Endothelial cell of umbilical vein (primary cell): Measurements from ENCODE around the gene HMCES. TPM values are rescaled to one million over a fixed set of nuclear protein-coding genes. Genes with fewer than 3 reads are reported as not detected.

Experiments used
- BruUV-seq: library from RNA; stranded (reverse); fragments of 400-500 nt; replicated peaks from 2 replicates; lab custom pipeline; 2021; lab: Mats Ljungman, UMichigan
- CTCF ChIA-PET: fragments of 300-600, 350-600 bp; sonication (Branson Sonifier 250); formaldehyde crosslinking; loops from one replicate; lab custom pipeline; 2021; ENCODE audit warnings: antibody characterized with exemption, inconsistent platforms; lab: Charles Lee
- POLR2A ChIA-PET: fragments of 300-600, 350-600 bp; sonication (Branson Sonifier 250); formaldehyde crosslinking; loops from one replicate; lab custom pipeline; 2021; ENCODE audit warnings: antibody characterized with exemption, inconsistent platforms; lab: Charles Lee
- DNase-seq: peaks from one replicate; pipeline ENCODE4 v3.0.0-alpha.2; 2011; ENCODE audit warnings: low read depth, low spot score
- FAIRE-seq: peaks from 2 replicates; lab custom pipeline; 2011; peaks lifted over from hg19 to GRCh38; lab: Jason Lieb, UNC
- H2AFZ ChIP-seq: 2 replicates; pipeline ENCODE4 v1.6.0; 2012; ENCODE audit warnings: low read depth, low read length, control low read depth, inconsistent platforms
- H3K27ac ChIP-seq: 2 replicates; pipeline ENCODE4 v1.5.1; 2011; ENCODE audit warnings: low read depth, mild to moderate bottlenecking, control low read depth, low read length, moderate library complexity; ENCODE audit not compliant: insufficient read depth
- H3K27me3 ChIP-seq, 2 experiments: 2 replicates each; pipeline versions ENCODE4 v1.6.0 to v1.6.1; 2011; ENCODE audit warnings: low read length in 2 of 2, mixed read lengths in 1 of 2; ENCODE audit not compliant: control insufficient read depth in 2 of 2, insufficient read depth in 2 of 2
- H3K36me3 ChIP-seq, 2 experiments: 2 replicates in 1 of 2; 3 replicates in 1 of 2; pipeline ENCODE4 v1.5.1; 2011; ENCODE audit warnings: low read length in 2 of 2, mild to moderate bottlenecking in 1 of 2, moderate library complexity in 1 of 2; ENCODE audit not compliant: control insufficient read depth in 2 of 2, insufficient read depth in 2 of 2; ENCODE audit errors: extremely low read depth in 1 of 2
- H3K4me1 ChIP-seq: 3 replicates; pipeline ENCODE4 v1.5.1; 2011; ENCODE audit warnings: mild to moderate bottlenecking, low read length; ENCODE audit not compliant: control insufficient read depth, insufficient read depth; ENCODE audit errors: extremely low read depth
- H3K4me2 ChIP-seq: 2 replicates; pipeline ENCODE4 v1.6.1; 2011; ENCODE audit warnings: low read length, control low read depth, mixed read lengths; ENCODE audit not compliant: insufficient read depth
- H3K4me3 ChIP-seq, 3 experiments: fragments of 200-600 bp in 1 of 3; sonication (generic), shearing (Covaris generic) in 1 of 3; replicated peaks in 1 of 3; 2 replicates each; pipeline ENCODE4 v1.5.1; 2011 to 2016; ENCODE audit warnings: control low read depth in 3 of 3, low read length in 3 of 3, mild to moderate bottlenecking in 2 of 3, inconsistent platforms in 1 of 3, low read depth in 1 of 3, moderate library complexity in 1 of 3; ENCODE audit not compliant: insufficient read depth in 1 of 3
- H3K79me2 ChIP-seq: 2 replicates; pipeline ENCODE4 v1.6.0; 2012; ENCODE audit warnings: low read length, inconsistent platforms; ENCODE audit not compliant: control insufficient read depth, insufficient read depth
- H3K9ac ChIP-seq: replicated peaks from 2 replicates; pipeline ENCODE3; 2011; ENCODE audit warnings: low read length, control low read depth; ENCODE audit not compliant: insufficient read depth; ENCODE audit errors: extremely low read depth
- H3K9me1 ChIP-seq: replicated peaks from 3 replicates; pipeline ENCODE4 v1.6.0; 2011; ENCODE audit warnings: mild to moderate bottlenecking, low read length; ENCODE audit not compliant: control insufficient read depth, insufficient read depth; ENCODE audit errors: extremely low read depth
- H3K9me3 ChIP-seq: replicated peaks from 2 replicates; pipeline ENCODE4 v1.5.1; 2012; ENCODE audit warnings: low read length, inconsistent platforms; ENCODE audit not compliant: control insufficient read depth, insufficient read depth
- H4K20me1 ChIP-seq: replicated peaks from 2 replicates; pipeline ENCODE3; 2011; ENCODE audit warnings: mild to moderate bottlenecking, low read length; ENCODE audit not compliant: control insufficient read depth, insufficient read depth; ENCODE audit errors: extremely low read depth
- EZH2 ChIP-seq: IDR thresholded peaks from 2 replicates; pipeline ENCODE4 v1.6.1; 2012; ENCODE audit warnings: borderline replicate concordance, low read depth, mild to moderate bottlenecking, moderate library complexity, low read length, inconsistent platforms; ENCODE audit not compliant: severe bottlenecking
- FOS ChIP-seq: IDR thresholded peaks from 2 replicates; pipeline ENCODE4 v1.6.1; 2011; ENCODE audit warnings: mild to moderate bottlenecking, low read length, moderate library complexity, borderline replicate concordance; ENCODE audit not compliant: insufficient read depth
- GATA2 ChIP-seq: IDR thresholded peaks from 2 replicates; pipeline ENCODE4 v1.7.0; 2011; ENCODE audit warnings: low read depth, mild to moderate bottlenecking, moderate library complexity, mixed read lengths, low read length; ENCODE audit not compliant: insufficient read length, insufficient read depth
- JUN ChIP-seq: IDR thresholded peaks from 2 replicates; pipeline ENCODE4 v1.6.1; 2011; ENCODE audit warnings: borderline replicate concordance, low read depth; ENCODE audit not compliant: insufficient read length, insufficient read depth
- MAX ChIP-seq: IDR thresholded peaks from 2 replicates; pipeline ENCODE4 v1.6.1; 2011; ENCODE audit not compliant: insufficient read depth, insufficient read length
- MYC ChIP-seq: IDR thresholded peaks from one replicate; pipeline ENCODE4 v1.6.1; 2011; ENCODE audit warnings: mild to moderate bottlenecking, low read depth, low read length
- POLR2A ChIP-seq: IDR thresholded peaks from 2 replicates; pipeline ENCODE4 v1.6.1; 2012; ENCODE audit warnings: low read depth, mild to moderate bottlenecking, control low read depth, low read length
- POLR2AphosphoS5 ChIP-seq: IDR thresholded peaks from 2 replicates; pipeline ENCODE4 v1.6.1; 2012; ENCODE audit warnings: low read depth, mild to moderate bottlenecking, control low read depth, low read length, moderate library complexity; ENCODE audit not compliant: insufficient read depth
- dilution Hi-C: fragments of 300-500 bp; cut with MboI; formaldehyde crosslinking; loops from one replicate; pipeline ENCODE4 v1.15.0; 2019; ENCODE audit warnings: low sequenced_read_pairs; ENCODE audit not compliant: extremely low pct_ligation_motif_present
- intact Hi-C: fragments of 100-400 bp; cut with micrococcal nuclease; formaldehyde crosslinking; loops from one replicate; pipeline ENCODE4 v1.10.0; 2022
- polyA plus RNA-seq, 4 experiments: library from polyadenylated mRNA; depleted of rRNA in 3 of 4; stranded (reverse) in 3 of 4; unstranded in 1 of 4; fragments of >200 nt; gene quantifications; 2 replicates each; pipeline versions ENCODE4 v1.2.1 to v1.2.3, GENCODE V29; 2011 to 2012; ENCODE audit warnings: missing spikeins in 1 of 4
- total RNA-seq: library from RNA; stranded (reverse); gene quantifications from 2 replicates; pipeline ENCODE4 v1.2.3, GENCODE V29; 2021
- TF ChIP-seq, protein P1 (sequence below), 2 donors: IDR thresholded peaks; 1 replicate in 1 of 2; 2 replicates in 1 of 2; pipeline ENCODE4 v1.5.1; 2011; ENCODE audit warnings: low read length in 2 of 2, mild to moderate bottlenecking in 2 of 2, moderate library complexity in 2 of 2, control low read depth in 1 of 2, inconsistent platforms in 1 of 2, low read depth in 1 of 2; ENCODE audit not compliant: insufficient read depth in 1 of 2; ENCODE audit errors: extremely low read depth in 1 of 2

HMCES gene
- total and polyA plus RNA-seq, 2 donors (not counting 3 experiments of a cell fraction or from before 2014, with no cell fraction given), result 30.6 to 40.8 TPM

GRCh38 chr3:129352650-129353588 is 74.2 kb downstream of the HMCES start:
- ChIA-PET CTCF (interaction anchor here (0.8 to 1.9 kb wide), 9 partner anchors 9 to 97 kb away, joined by 3 to 10 read pairs (median 6); partner anchors contain the start of gene EFCAB12), POLR2A (no interaction called here)

GRCh38 chr3:129353589-129353941 is 74.9 kb downstream of the HMCES start:
- POLR2A ChIA-PET, result no interaction called here
- H4K20me1 ChIP-seq, result no peaks in the 10 kb centered on the region
- H3K9me3 ChIP-seq, result no peaks in the 10 kb centered on the region
- H3K79me2 ChIP-seq, result no peaks in the 10 kb centered on the region
- H3K4me1 ChIP-seq, result peaks cover 15% of the 10 kb centered on the region
- H3K4me2 ChIP-seq, result no peak overlapping the region
- TF ChIP-seq POLR2AphosphoS5 (no peak), GATA2 (no peak), JUN (no peak), MAX (no peak), FOS (no peak), MYC (no peak), POLR2A (no peak), EZH2 (no peak)
- TF ChIP-seq, protein P1, sequence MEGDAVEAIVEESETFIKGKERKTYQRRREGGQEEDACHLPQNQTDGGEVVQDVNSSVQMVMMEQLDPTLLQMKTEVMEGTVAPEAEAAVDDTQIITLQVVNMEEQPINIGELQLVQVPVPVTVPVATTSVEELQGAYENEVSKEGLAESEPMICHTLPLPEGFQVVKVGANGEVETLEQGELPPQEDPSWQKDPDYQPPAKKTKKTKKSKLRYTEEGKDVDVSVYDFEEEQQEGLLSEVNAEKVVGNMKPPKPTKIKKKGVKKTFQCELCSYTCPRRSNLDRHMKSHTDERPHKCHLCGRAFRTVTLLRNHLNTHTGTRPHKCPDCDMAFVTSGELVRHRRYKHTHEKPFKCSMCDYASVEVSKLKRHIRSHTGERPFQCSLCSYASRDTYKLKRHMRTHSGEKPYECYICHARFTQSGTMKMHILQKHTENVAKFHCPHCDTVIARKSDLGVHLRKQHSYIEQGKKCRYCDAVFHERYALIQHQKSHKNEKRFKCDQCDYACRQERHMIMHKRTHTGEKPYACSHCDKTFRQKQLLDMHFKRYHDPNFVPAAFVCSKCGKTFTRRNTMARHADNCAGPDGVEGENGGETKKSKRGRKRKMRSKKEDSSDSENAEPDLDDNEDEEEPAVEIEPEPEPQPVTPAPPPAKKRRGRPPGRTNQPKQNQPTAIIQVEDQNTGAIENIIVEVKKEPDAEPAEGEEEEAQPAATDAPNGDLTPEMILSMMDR (IDR thresholded peaks at IDR 0.05; ENCODE audit: extremely low read depth in 1 of 2, insufficient read depth in 1 of 2, low read depth in 1 of 2, low read length in 2 of 2), result no peak
- peak; percentile 42 for FAIRE-seq
- no peaks in the 10 kb centered on the region for H3K27me3 ChIP-seq
- no peak for DNase-seq
- H3K9ac ChIP-seq, result no peak overlapping the region
- no peaks in the 10 kb centered on the region for H3K9me1 ChIP-seq
- H2AFZ ChIP-seq, result peak overlapping the region; percentile 66
- H3K36me3 ChIP-seq, result no peaks in the 10 kb centered on the region
- dilution Hi-C loops (no loop called here), intact Hi-C loops (no loop called here)
- no peak overlapping the region for H3K27ac ChIP-seq
- CTCF ChIA-PET, result interaction anchor here (0.8 to 1.9 kb wide), 8 partner anchors 9 to 96 kb away, joined by 3 to 10 read pairs (median 6); partner anchors contain the start of gene EFCAB12
- H3K4me3 ChIP-seq, result no peak overlapping the region
- BruUV-seq, result no TSS peak

More at GRCh38 chr3:129352650-129353588, 74.2 kb downstream of the HMCES start:
- no peak overlapping the region for H3K9ac ChIP-seq
- no peaks in the 10 kb centered on the region for H4K20me1 ChIP-seq
- no peaks in the 10 kb centered on the region for H3K79me2 ChIP-seq
- intact Hi-C loops, result no loop called here
- no peak overlapping the region for H3K4me3 ChIP-seq
- peak overlapping the region; percentile 20 for H3K4me2 ChIP-seq
- DNase-seq (peak; percentile 60), FAIRE-seq (peak; percentile 88)
- H3K27me3 ChIP-seq, result no peaks in the 10 kb centered on the region
- peaks cover 15% of the 10 kb centered on the region for H3K4me1 ChIP-seq
- no peak overlapping the region for H3K27ac ChIP-seq
- BruUV-seq, result no TSS peak
- dilution Hi-C loops, result no loop called here
- H2AFZ ChIP-seq, result peak overlapping the region; percentile 66
- H3K36me3 ChIP-seq, result no peaks in the 10 kb centered on the region
- no peak for TF ChIP-seq GATA2
- peak; percentile 38 for TF ChIP-seq FOS
- H3K9me1 ChIP-seq, result no peaks in the 10 kb centered on the region
- no peaks in the 10 kb centered on the region for H3K9me3 ChIP-seq
